GM12878 (cell line): Measurements from ENCODE around the gene IL34. TPM values are rescaled to one million over a fixed set of nuclear protein-coding genes. Genes with fewer than 3 reads are reported as not detected.

Experiments
- ATAC-seq: fragments of 200-7000 bp; cut with Tn5 transposase; 3 replicates; pipeline ENCODE4 v1.9.1; 2020; ENCODE audit warnings: mild to moderate bottlenecking, moderate library complexity
- BruUV-seq: library from RNA; stranded (reverse); fragments of 400-500 nt; replicated peaks from 2 replicates; lab custom pipeline; 2021; lab: Mats Ljungman, UMichigan
- CTCF ChIA-PET: fragments of 300-600 bp; sonication (Branson Sonifier 250); formaldehyde crosslinking; extraction: SDS; loops from one replicate; lab custom pipeline; 2021; ENCODE audit warnings: inconsistent platforms; lab: Yijun Ruan, JAX
- POLR2A ChIA-PET: fragments of 350-600 bp; formaldehyde crosslinking; extraction: SDS; loops from one replicate; lab custom pipeline; 2021; ENCODE audit warnings: inconsistent platforms; lab: Charles Lee
- RAD21 ChIA-PET: fragments of 300-600 bp; sonication (Branson Sonifier 250); formaldehyde crosslinking; loops from one replicate; lab custom pipeline; 2023; ENCODE audit warnings: antibody characterized with exemption; ENCODE audit not compliant: unreplicated experiment; lab: Charles Lee
- SMC1A ChIA-PET: fragments of 300-600 bp; sonication (Branson Sonifier 250); formaldehyde crosslinking; loops from one replicate; lab custom pipeline; 2023; ENCODE audit not compliant: unreplicated experiment, uncharacterized antibody; lab: Charles Lee
- DNase-seq: peaks from one replicate; pipeline ENCODE4 v3.0.0-alpha.2; 2011; ENCODE audit warnings: low read depth, low spot score
- FAIRE-seq: peaks from 3 replicates; lab custom pipeline; 2011; peaks lifted over from hg19 to GRCh38; lab: Jason Lieb, UNC
- H2AFZ ChIP-seq: 2 replicates; pipeline ENCODE4 v1.6.0; 2011; ENCODE audit warnings: low read depth, low read length, control low read depth; ENCODE audit not compliant: control insufficient read depth
- H3K27ac ChIP-seq: 2 replicates; pipeline ENCODE4 v1.5.1; 2011; ENCODE audit warnings: control low read depth; ENCODE audit not compliant: control insufficient read depth, insufficient read depth
- H3K27me3 ChIP-seq, 2 experiments: replicated peaks in 1 of 2; 2 replicates each; pipeline versions ENCODE4 v1.6.0 to v1.6.1; 2011; ENCODE audit warnings: low read length in 1 of 2; ENCODE audit not compliant: control insufficient read depth in 2 of 2, insufficient read depth in 2 of 2
- H3K36me3 ChIP-seq, 2 experiments: 2 replicates each; pipeline ENCODE4 v1.5.1; 2011; ENCODE audit warnings: low read length in 1 of 2; ENCODE audit not compliant: control insufficient read depth in 2 of 2, insufficient read depth in 2 of 2
- H3K4me1 ChIP-seq: 2 replicates; pipeline ENCODE4 v1.6.1; 2011; ENCODE audit warnings: mild to moderate bottlenecking, low read length, moderate library complexity, mixed read lengths; ENCODE audit not compliant: control insufficient read depth, insufficient read depth
- H3K4me2 ChIP-seq: 2 replicates; pipeline ENCODE4 v1.6.0; 2011; ENCODE audit warnings: control low read depth; ENCODE audit not compliant: control insufficient read depth, insufficient read depth
- H3K4me3 ChIP-seq: fragments of 200-600 bp; sonication (generic); 2 replicates; pipeline ENCODE4 v1.5.1; 2016
- H3K79me2 ChIP-seq: 2 replicates; pipeline ENCODE4 v1.6.0; 2011; ENCODE audit warnings: low read length; ENCODE audit not compliant: control insufficient read depth, insufficient read depth
- H3K9ac ChIP-seq: 2 replicates; pipeline ENCODE4 v1.8.0; 2011; ENCODE audit warnings: low read length, control low read depth, mixed read lengths; ENCODE audit not compliant: control insufficient read depth, insufficient read depth
- H3K9me3 ChIP-seq: replicated peaks from 3 replicates; pipeline ENCODE4 v1.5.1; 2011; ENCODE audit warnings: mild to moderate bottlenecking, low read length; ENCODE audit not compliant: control insufficient read depth, insufficient read depth
- H4K20me1 ChIP-seq: 2 replicates; pipeline ENCODE4 v1.6.0; 2011; ENCODE audit not compliant: control insufficient read depth, insufficient read depth
- HDAC2 ChIP-seq: fragments of 200-600 bp; sonication (generic); IDR thresholded peaks from 2 replicates; pipeline ENCODE4 v1.6.1; 2017
- IKZF2 ChIP-seq, 2 experiments: fragments of 450-650 bp; IDR thresholded peaks; 2 replicates each; pipeline ENCODE4 v1.6.1; 2017; ENCODE audit warnings: mild to moderate bottlenecking in 2 of 2, moderate library complexity in 2 of 2
- MEF2A ChIP-seq: IDR thresholded peaks from 2 replicates; pipeline ENCODE4 v1.6.1; 2011; ENCODE audit warnings: low read depth, mild to moderate bottlenecking, low read length, moderate library complexity; ENCODE audit not compliant: insufficient read depth
- SPI1 ChIP-seq: IDR thresholded peaks from 2 replicates; pipeline ENCODE4 v1.6.1; 2011; ENCODE audit warnings: low read depth, mild to moderate bottlenecking, low read length, moderate library complexity, borderline replicate concordance; ENCODE audit not compliant: insufficient read depth
- TAF1 ChIP-seq: IDR thresholded peaks from 2 replicates; pipeline ENCODE4 v1.6.1; 2011; ENCODE audit warnings: mild to moderate bottlenecking, low read depth, low read length, borderline replicate concordance
- ZNF622 ChIP-seq: fragments of 450-650 bp; IDR thresholded peaks from 2 replicates; pipeline ENCODE4 v1.6.1; 2017; ENCODE audit warnings: mild to moderate bottlenecking, inconsistent platforms
- WGBS: methylation state at CpG from one replicate; pipeline ENCODE4 v1.1.6; 2016; ENCODE audit warnings: low lambda C conversion rate; ENCODE audit not compliant: insufficient replicate concordance, insufficient coverage; ENCODE audit errors: missing lambda C conversion rate; 5-methylcytosine and 5-hydroxymethylcytosine counted together
- in situ Hi-C: fragments of 300-500 bp; cut with MboI; formaldehyde crosslinking; loops from 9 replicates; pipeline ENCODE4 v1.14.3; 2018; ENCODE audit warnings: mixed read lengths
- intact Hi-C: fragments of 100-400 bp; cut with micrococcal nuclease; formaldehyde crosslinking; loops from one replicate; pipeline ENCODE4 v1.14.2; 2022; ENCODE audit not compliant: unreplicated experiment
- polyA plus RNA-seq, 11 experiments: library from polyadenylated mRNA; depleted of rRNA in 4 of 11; unstranded in 6 of 11; stranded (reverse) in 5 of 11; fragments of >200 nt; fragmentation: Nextera tagmentation in 4 of 11; fragmentation: Illumina TruSeq in 1 of 11; extraction: Ambion mirVana in 4 of 11; extraction: Trizol in 1 of 11; gene quantifications; 1 replicate in 1 of 11; 2 replicates in 10 of 11; pipeline versions ENCODE4 v1.2.1 to v1.2.3, GENCODE V29; 2011 to 2016; ENCODE audit warnings: inconsistent platforms in 2 of 11, missing spikeins in 2 of 11, low read depth in 1 of 11
- total RNA-seq, 4 experiments: library from RNA; depleted of rRNA in 3 of 4; stranded (reverse); fragments of >200 nt in 3 of 4; fragmentation: Illumina TruSeq in 1 of 4; extraction: Trizol in 1 of 4; gene quantifications; 2 replicates each; pipeline versions ENCODE4 v1.2.1 to v1.2.3, GENCODE V29; 2013 to 2021
- TF ChIP-seq, protein P1 (sequence below): fragments of 450-650 bp; IDR thresholded peaks from 2 replicates; pipeline ENCODE4 v1.6.1; 2017; ENCODE audit warnings: borderline replicate concordance
- TF ChIP-seq, protein P2 (sequence below): IDR thresholded peaks from 2 replicates; pipeline ENCODE4 v1.6.1; 2012; ENCODE audit warnings: low read depth, low read length, improper control_type of control experiment

The IL34 gene
- total and polyA plus RNA-seq, 10 of the 15 experiments (the other 5 are each of a cell fraction or from before 2014, with no cell fraction given): 0.27 to 0.40 TPM; not detected in 8

DNA sequence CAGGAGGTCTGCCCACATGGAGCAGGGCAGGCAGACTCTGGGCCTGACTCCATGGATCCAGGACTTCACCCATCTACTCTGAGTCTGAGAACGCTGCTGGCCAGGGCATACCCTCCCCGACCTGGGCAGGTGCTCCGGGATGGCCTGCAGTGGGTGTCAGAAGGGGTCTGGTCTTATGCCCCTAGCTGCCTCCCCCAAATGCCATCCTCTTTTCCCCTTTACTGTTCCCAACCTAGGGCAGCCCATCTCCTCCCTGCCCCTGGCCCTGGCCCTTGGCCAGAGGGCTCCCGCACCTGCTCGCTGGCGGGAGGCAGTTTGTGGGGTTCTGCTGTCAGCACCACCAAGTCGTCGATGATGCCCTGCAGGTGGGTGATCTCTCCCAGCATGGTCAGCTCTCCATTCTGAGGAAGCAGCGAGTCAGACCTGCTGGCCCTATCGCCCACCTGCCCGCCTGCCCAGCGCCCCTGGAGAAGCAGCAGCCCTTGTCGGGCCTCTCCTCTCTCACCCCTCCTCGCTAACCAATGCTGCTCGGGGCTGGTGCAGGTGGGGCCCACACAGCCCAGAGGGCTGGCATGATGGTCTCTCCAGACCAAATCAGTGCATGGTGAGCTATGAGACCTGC lies 31.3 kb downstream of the IL34 start:
- Histone ChIP-seq H3K4me1 (no peaks in the 10 kb centered on the region), H3K4me3 (no peak overlapping the region), H2AFZ (no peak overlapping the region), H4K20me1 (no peaks in the 10 kb centered on the region), H3K36me3 (no peaks in the 10 kb centered on the region), H3K79me2 (no peaks in the 10 kb centered on the region), H3K4me2 (no peak overlapping the region), H3K27ac (no peak overlapping the region), H3K9ac (no peak overlapping the region), H3K9me3 (no peaks in the 10 kb centered on the region), H3K27me3 (no peaks in the 10 kb centered on the region)
- ChIA-PET CTCF (interaction anchor here (2.1 kb wide), 1 partner anchor 94 kb away, joined by 5 read pairs; no protein-coding TSS in a partner anchor), POLR2A (no interaction called here), RAD21 (no interaction called here), SMC1A (no interaction called here)
- BruUV-seq: no TSS peak
- intact Hi-C loops (no loop called here), in situ Hi-C loops (no loop called here)
- FAIRE-seq (no peak), ATAC-seq (no peak), DNase-seq (no peak)
- TF ChIP-seq MEF2A: no peak
- TF ChIP-seq, protein P1, sequence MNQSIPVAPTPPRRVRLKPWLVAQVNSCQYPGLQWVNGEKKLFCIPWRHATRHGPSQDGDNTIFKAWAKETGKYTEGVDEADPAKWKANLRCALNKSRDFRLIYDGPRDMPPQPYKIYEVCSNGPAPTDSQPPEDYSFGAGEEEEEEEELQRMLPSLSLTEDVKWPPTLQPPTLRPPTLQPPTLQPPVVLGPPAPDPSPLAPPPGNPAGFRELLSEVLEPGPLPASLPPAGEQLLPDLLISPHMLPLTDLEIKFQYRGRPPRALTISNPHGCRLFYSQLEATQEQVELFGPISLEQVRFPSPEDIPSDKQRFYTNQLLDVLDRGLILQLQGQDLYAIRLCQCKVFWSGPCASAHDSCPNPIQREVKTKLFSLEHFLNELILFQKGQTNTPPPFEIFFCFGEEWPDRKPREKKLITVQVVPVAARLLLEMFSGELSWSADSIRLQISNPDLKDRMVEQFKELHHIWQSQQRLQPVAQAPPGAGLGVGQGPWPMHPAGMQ: no peak
- 67% methylated on average over 14 of the region's 15 CpGs for WGBS

- FAIRE-seq: no peak
- ChIA-PET CTCF (interaction anchor here (0.5 to 2.1 kb wide), 3 partner anchors 92 to 1823 kb away, joined by 3 to 5 read pairs (median 3); no protein-coding TSS in a partner anchor), POLR2A (no interaction called here), SMC1A (interaction anchor here (0.9 to 1.0 kb wide), 2 partner anchors 92 to 94 kb away, joined by 3 read pairs; no protein-coding TSS in a partner anchor), RAD21 (no interaction called here)
- Histone ChIP-seq H3K27me3 (no peaks in the 10 kb centered on the region), H3K4me2 (no peak overlapping the region), H4K20me1 (no peaks in the 10 kb centered on the region), H3K36me3 (no peaks in the 10 kb centered on the region), H3K4me1 (no peaks in the 10 kb centered on the region), H2AFZ (no peak overlapping the region), H3K9me3 (no peaks in the 10 kb centered on the region), H3K79me2 (no peaks in the 10 kb centered on the region), H3K27ac (no peak overlapping the region), H3K4me3 (no peak overlapping the region), H3K9ac (no peak overlapping the region)
- no peak for ATAC-seq
- no TSS peak for BruUV-seq
- 64% methylated on average over 22 of the region's 22 CpGs for WGBS
- intact Hi-C loops: no loop called here
- TF ChIP-seq ZNF622 (no peak), SPI1 (no peak), HDAC2 (no peak), IKZF2 (IDR thresholded peaks at IDR 0.05) (no peak), TAF1 (no peak)
- TF ChIP-seq, protein P2, sequence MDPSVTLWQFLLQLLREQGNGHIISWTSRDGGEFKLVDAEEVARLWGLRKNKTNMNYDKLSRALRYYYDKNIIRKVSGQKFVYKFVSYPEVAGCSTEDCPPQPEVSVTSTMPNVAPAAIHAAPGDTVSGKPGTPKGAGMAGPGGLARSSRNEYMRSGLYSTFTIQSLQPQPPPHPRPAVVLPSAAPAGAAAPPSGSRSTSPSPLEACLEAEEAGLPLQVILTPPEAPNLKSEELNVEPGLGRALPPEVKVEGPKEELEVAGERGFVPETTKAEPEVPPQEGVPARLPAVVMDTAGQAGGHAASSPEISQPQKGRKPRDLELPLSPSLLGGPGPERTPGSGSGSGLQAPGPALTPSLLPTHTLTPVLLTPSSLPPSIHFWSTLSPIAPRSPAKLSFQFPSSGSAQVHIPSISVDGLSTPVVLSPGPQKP: no peak
- no peak for DNase-seq
- in situ Hi-C loops: no loop called here
Measured at GRCh38 chr16:70678121-70678897, 31.9 kb downstream of the IL34 start.
